GM18519 (cell line): ENCODE measurements around the gene ZFYVE21.

Experiments used
- ATAC-seq: cut with Tn5 transposase; IDR thresholded peaks from one replicate; pipeline ENCODE4 v1.9.1; 2021; ENCODE audit warnings: mild to moderate bottlenecking, moderate library complexity; ENCODE audit not compliant: unreplicated experiment, low FRiP score

ZFYVE21 gene

GRCh38 chr14:103704708-103705107 is 10.9 kb upstream of the ZFYVE21 start:
- ATAC-seq, result no peak

DNA sequence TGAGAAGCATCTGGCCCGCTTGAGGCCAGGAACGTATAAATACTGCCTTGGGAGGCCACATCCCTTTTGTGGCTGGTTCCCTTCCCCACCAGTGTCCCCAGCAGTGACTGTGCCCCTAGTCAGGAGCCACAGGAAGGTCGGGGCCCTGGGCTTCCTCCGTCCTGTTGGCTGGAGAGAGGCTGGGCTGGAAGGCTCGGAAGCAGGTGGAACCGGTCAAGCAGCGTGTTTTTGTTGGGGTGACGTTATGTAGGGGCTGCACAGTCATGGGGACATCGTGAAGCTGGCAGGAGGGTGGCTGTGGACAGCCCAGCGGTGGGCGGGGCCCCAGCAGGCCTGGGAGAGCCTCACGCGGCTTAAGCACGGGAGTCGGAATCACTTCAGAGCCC is 10.5 kb upstream of the ZFYVE21 start:
- no peak for ATAC-seq

- ATAC-seq, result no peak
Observed at GRCh38 chr14:103705504-103706284, 9.9 kb upstream of the ZFYVE21 start.

- ATAC-seq, result no peak
Observed at GRCh38 chr14:103706551-103707328, 8.9 kb upstream of the ZFYVE21 start.

GRCh38 chr14:103707329-103708263 is 8.0 kb upstream of the ZFYVE21 start:
- ATAC-seq, result no peak

GRCh38 chr14:103708750-103709187 is 6.8 kb upstream of the ZFYVE21 start:
- ATAC-seq, result no peak

GRCh38 chr14:103709814-103710213 is 5.8 kb upstream of the ZFYVE21 start:
- ATAC-seq, result no peak

DNA sequence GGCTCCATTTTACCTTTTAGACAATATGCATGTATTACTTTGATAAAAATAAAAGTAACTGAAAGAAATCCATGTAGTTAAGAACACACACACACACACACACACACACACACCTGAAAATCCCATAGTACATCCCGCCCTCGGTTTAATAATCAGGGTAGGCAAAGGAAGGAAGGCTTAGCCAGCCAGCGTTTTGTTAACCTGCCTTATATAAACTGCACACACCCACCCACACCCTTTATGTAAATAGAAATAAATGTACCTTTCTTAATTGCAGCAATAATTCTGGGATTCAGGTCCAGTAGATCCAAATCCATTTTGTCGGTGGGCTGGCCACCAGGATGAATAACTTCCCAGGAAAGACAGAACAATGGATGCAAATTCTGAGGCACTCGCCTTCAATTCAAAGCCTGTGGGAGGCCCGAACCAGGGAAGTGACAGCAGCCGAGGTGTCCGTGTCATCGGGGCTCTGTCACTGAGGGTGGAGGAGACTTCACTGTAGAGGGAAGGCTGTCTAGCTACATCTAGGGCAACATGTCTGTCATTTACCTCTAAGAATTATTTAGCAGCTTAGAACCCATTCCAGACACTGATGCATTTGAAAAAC is 4.7 kb upstream of the ZFYVE21 start:
- ATAC-seq, result no peak

GRCh38 chr14:103711516-103712431 is 3.8 kb upstream of the ZFYVE21 start:
- no peak for ATAC-seq

DNA sequence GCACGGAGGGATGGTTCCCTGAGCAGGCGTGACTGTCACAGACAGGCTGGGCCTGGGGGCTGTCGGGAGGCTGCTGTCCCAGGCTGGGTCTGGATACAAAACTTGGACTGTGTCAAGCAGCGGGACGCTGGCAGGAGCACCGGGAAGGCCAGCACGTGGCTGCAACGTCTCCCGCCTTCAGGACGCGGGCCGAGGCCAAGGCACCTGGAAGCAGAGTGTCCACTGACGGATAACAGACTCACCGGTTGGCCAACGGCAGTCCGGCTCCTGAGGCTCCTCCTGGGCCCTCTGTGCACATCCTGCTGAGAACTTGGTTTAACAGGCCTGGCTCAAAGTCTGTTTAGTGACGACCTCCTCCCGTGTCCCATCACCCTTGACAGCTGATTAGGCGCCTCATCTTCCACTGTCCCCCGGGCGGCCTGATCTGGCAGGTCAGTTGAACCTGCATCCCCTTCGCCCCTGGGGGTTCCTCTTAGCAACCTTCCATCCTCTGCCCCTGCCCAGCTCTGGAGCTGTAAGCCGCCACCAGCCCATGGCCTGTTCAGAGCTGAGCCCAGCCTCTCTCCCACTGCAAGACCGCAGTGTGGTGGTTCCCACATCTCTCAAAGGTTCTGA is 2.9 kb upstream of the ZFYVE21 start:
- no peak for ATAC-seq

- ATAC-seq, result no peak
Observed at GRCh38 chr14:103713304-103714062, 2.1 kb upstream of the ZFYVE21 start.

GRCh38 chr14:103714063-103714724 is 1.4 kb upstream of the ZFYVE21 start:
- ATAC-seq, result no peak

- ATAC-seq, result no peak
Observed at GRCh38 chr14:103716091-103716801, 636 bp downstream of the ZFYVE21 start.

GRCh38 chr14:103716899-103717411 is 1.3 kb downstream of the ZFYVE21 start:
- no peak for ATAC-seq

DNA sequence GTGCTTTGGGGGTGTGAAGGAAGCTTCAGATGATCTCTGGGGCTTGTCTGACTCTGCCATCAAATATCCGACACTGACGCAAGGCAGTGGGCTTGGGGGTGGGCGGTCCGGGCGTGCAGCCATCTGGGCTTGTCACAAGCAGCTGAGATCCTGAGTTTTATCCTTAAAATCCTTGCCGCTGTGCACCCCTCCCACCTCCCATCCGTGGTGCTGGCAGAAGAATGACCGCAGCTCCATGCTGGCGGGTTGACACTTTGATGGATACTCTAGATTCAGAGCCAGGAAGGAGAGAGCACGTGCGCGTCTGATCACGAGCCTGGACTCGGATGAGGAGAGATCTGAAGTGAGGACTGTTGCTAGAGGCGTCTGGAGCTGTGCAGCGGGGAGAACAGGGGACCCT is 3.0 kb downstream of the ZFYVE21 start:
- ATAC-seq, result no peak

DNA sequence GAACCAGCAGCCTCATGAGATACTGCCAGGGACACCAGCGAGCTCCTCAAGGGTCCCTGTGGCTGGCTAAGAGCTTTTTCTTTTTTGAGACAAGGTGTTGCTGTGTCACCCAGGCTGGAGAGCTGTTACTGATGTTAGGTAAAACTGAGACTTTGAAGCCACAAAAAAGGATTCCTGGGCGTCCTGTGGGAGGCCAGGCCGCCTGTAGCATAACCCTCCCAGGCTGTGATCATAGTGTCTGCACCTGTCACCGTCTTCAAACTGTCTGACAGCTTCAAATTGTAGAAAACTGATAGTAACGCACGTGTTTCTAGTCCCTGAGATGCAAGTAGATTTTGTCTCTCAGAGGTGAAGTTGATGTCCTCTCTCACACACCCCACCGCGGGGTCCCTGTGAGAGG is 4.1 kb downstream of the ZFYVE21 start:
- ATAC-seq, result no peak
